OCI-LY1 (cell line): ENCODE data around the gene CRTAC1.

ENCODE experiments used
- EZH2 ChIP-seq: fragments of 200-600 bp; sonication (generic), shearing (Covaris generic); IDR thresholded peaks from 2 replicates; pipeline ENCODE4 v1.8.0; 2017; ENCODE audit warnings: borderline replicate concordance, mixed run types, mild to moderate bottlenecking, antibody characterized with exemption, low read length, moderate library complexity, mixed read lengths
- TF ChIP-seq, protein P1 (sequence below): fragments of 200-600 bp; sonication (generic), shearing (Covaris generic); IDR thresholded peaks from 2 replicates; pipeline ENCODE4 v1.5.1; 2017; ENCODE audit warnings: mild to moderate bottlenecking, antibody characterized with exemption, low read length, moderate library complexity, mixed read lengths

- TF ChIP-seq, protein P1, sequence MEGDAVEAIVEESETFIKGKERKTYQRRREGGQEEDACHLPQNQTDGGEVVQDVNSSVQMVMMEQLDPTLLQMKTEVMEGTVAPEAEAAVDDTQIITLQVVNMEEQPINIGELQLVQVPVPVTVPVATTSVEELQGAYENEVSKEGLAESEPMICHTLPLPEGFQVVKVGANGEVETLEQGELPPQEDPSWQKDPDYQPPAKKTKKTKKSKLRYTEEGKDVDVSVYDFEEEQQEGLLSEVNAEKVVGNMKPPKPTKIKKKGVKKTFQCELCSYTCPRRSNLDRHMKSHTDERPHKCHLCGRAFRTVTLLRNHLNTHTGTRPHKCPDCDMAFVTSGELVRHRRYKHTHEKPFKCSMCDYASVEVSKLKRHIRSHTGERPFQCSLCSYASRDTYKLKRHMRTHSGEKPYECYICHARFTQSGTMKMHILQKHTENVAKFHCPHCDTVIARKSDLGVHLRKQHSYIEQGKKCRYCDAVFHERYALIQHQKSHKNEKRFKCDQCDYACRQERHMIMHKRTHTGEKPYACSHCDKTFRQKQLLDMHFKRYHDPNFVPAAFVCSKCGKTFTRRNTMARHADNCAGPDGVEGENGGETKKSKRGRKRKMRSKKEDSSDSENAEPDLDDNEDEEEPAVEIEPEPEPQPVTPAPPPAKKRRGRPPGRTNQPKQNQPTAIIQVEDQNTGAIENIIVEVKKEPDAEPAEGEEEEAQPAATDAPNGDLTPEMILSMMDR: no peak
- TF ChIP-seq EZH2: no peak
These were observed 102.8 kb downstream of the CRTAC1 start for GRCh38 chr10:97927622-97928021.
